ENCODE data around the gene FBXO48. TPM values are rescaled to one million over a fixed set of nuclear protein-coding genes. Genes with fewer than 3 reads are reported as not detected.
A peak's percentile ranks its signal among the peaks of the same experiment; 100 is the strongest.
"Not testable (repeated sequence)": the region's sequence is repeated elsewhere in the genome, so short reads cannot be mapped to it uniquely, and the experiment has no call there.

The FBXO48 gene
- total RNA-seq, 1 donor from 2014 or later = 0.81 TPM

- DNase-seq = no peak
- Mint-ChIP-seq H3K36me3 (ENCODE audit: unreplicated experiment) (no peaks in the 10 kb centered on the region), H3K27ac (ENCODE audit: unreplicated experiment) (no peak overlapping the region), H3K4me1 (ENCODE audit: low read depth, unreplicated experiment) (no peaks in the 10 kb centered on the region), H3K4me3 (ENCODE audit: unreplicated experiment) (no peak overlapping the region), H3K9me3 (ENCODE audit: unreplicated experiment) (no peaks in the 10 kb centered on the region), H3K27me3 (ENCODE audit: unreplicated experiment) (peaks cover 5% of the 10 kb centered on the region)
- no peak for TF ChIP-seq CTCF (IDR thresholded peaks at IDR 0.05; ENCODE audit: partially characterized antibody, unreplicated experiment)
Measured at GRCh38 chr2:68448671-68449653, 18.1 kb downstream of the FBXO48 start.

GRCh38 chr2:68447118-68447517, 20.0 kb downstream of the FBXO48 start:
- no peak overlapping the region for H3K27ac Mint-ChIP-seq (ENCODE audit: unreplicated experiment)
- DNase-seq = no peak
- TF ChIP-seq CTCF (IDR thresholded peaks at IDR 0.05; ENCODE audit: partially characterized antibody, unreplicated experiment) = no peak
- H3K9me3 Mint-ChIP-seq (ENCODE audit: unreplicated experiment) = no peaks in the 10 kb centered on the region
- H3K27me3 Mint-ChIP-seq (ENCODE audit: unreplicated experiment) = peaks cover 5% of the 10 kb centered on the region
- H3K36me3 Mint-ChIP-seq (ENCODE audit: unreplicated experiment) = no peaks in the 10 kb centered on the region
- no peaks in the 10 kb centered on the region for H3K4me1 Mint-ChIP-seq (ENCODE audit: low read depth, unreplicated experiment)
- no peak overlapping the region for H3K4me3 Mint-ChIP-seq (ENCODE audit: unreplicated experiment)

- not testable (repeated sequence) for H3K27me3 Mint-ChIP-seq (ENCODE audit: unreplicated experiment); H3K36me3 Mint-ChIP-seq (ENCODE audit: unreplicated experiment); H3K4me3 Mint-ChIP-seq (ENCODE audit: unreplicated experiment); H3K27ac Mint-ChIP-seq (ENCODE audit: unreplicated experiment); H3K4me1 Mint-ChIP-seq (ENCODE audit: low read depth, unreplicated experiment); H3K9me3 Mint-ChIP-seq (ENCODE audit: unreplicated experiment); DNase-seq
Measured at GRCh38 chr2:68446425-68446824, 20.7 kb downstream of the FBXO48 start.

- Mint-ChIP-seq H3K4me1 (ENCODE audit: low read depth, unreplicated experiment) (no peaks in the 10 kb centered on the region), H3K36me3 (ENCODE audit: unreplicated experiment) (no peaks in the 10 kb centered on the region), H3K9me3 (ENCODE audit: unreplicated experiment) (no peaks in the 10 kb centered on the region), H3K27me3 (ENCODE audit: unreplicated experiment) (peaks cover under 1% of the 10 kb centered on the region), H3K27ac (ENCODE audit: unreplicated experiment) (no peak overlapping the region), H3K4me3 (ENCODE audit: unreplicated experiment) (no peak overlapping the region)
- DNase-seq = no peak
- TF ChIP-seq CTCF (IDR thresholded peaks at IDR 0.05; ENCODE audit: partially characterized antibody, unreplicated experiment) = peak; percentile 28
Measured at GRCh38 chr2:68441994-68442322, 25.1 kb downstream of the FBXO48 start.

GRCh38 chr2:68441179-68441993, 25.7 kb downstream of the FBXO48 start:
- Mint-ChIP-seq H3K4me3 (ENCODE audit: unreplicated experiment) (no peak overlapping the region), H3K27me3 (ENCODE audit: unreplicated experiment) (no peaks in the 10 kb centered on the region), H3K4me1 (ENCODE audit: low read depth, unreplicated experiment) (peaks cover 4% of the 10 kb centered on the region), H3K36me3 (ENCODE audit: unreplicated experiment) (no peaks in the 10 kb centered on the region), H3K27ac (ENCODE audit: unreplicated experiment) (no peak overlapping the region), H3K9me3 (ENCODE audit: unreplicated experiment) (no peaks in the 10 kb centered on the region)
- DNase-seq = peak; percentile 79
- peak; percentile 97 for TF ChIP-seq CTCF (IDR thresholded peaks at IDR 0.05; ENCODE audit: partially characterized antibody, unreplicated experiment)

Data from glutamatergic neuron (in vitro differentiated cells).